GM23338 (cell line): Measurements from ENCODE around the gene AP1B1. TPM values are rescaled to one million over a fixed set of nuclear protein-coding genes. Genes with fewer than 3 reads are reported as not detected.

Experiments
- ATAC-seq: fragments of 200-7000 bp; cut with Tn5 transposase; 3 replicates; pipeline ENCODE4 v1.9.1; 2020
- DNase-seq: peaks from one replicate; pipeline ENCODE4 v3.0.0-alpha.2; 2015; ENCODE audit warnings: low spot score
- H2AFZ ChIP-seq: fragments of 200-600 bp; sonication (generic); 2 replicates; pipeline ENCODE4 v1.8.0; 2016; ENCODE audit warnings: antibody characterized with exemption, mild to moderate bottlenecking, moderate library complexity
- H3F3A ChIP-seq: fragments of 200-600 bp; sonication (generic); replicated peaks from 2 replicates; pipeline ENCODE4 v1.8.0; 2017; ENCODE audit warnings: antibody characterized with exemption, mixed run types, low read depth
- H3K27ac ChIP-seq: fragments of 200-600 bp; sonication (generic); 2 replicates; pipeline ENCODE4 v1.6.1; 2016; ENCODE audit warnings: low read depth
- H3K27me3 ChIP-seq: fragments of 200-600 bp; sonication (generic); 2 replicates; pipeline ENCODE4 v1.8.0; 2016; ENCODE audit warnings: mild to moderate bottlenecking, mixed run types, moderate library complexity; ENCODE audit not compliant: insufficient read depth
- H3K36me3 ChIP-seq: fragments of 200-600 bp; sonication (generic); 2 replicates; pipeline ENCODE4 v1.8.0; 2016; ENCODE audit warnings: mild to moderate bottlenecking; ENCODE audit not compliant: insufficient read depth
- H3K4me1 ChIP-seq: fragments of 200-600 bp; sonication (generic); 2 replicates; pipeline ENCODE4 v1.8.0; 2016; ENCODE audit warnings: mild to moderate bottlenecking, moderate library complexity; ENCODE audit not compliant: insufficient read depth
- H3K4me2 ChIP-seq: fragments of 200-600 bp; sonication (generic); 2 replicates; pipeline ENCODE4 v1.7.1; 2017; ENCODE audit warnings: mixed run types
- H3K4me3 ChIP-seq: fragments of 200-600 bp; sonication (generic); 2 replicates; pipeline ENCODE4 v1.6.1; 2016; ENCODE audit warnings: mixed run types
- H3K79me2 ChIP-seq: fragments of 200-600 bp; sonication (generic); replicated peaks from 2 replicates; pipeline ENCODE4 v1.8.0; 2017; ENCODE audit warnings: mild to moderate bottlenecking; ENCODE audit not compliant: insufficient read depth
- H3K9me2 ChIP-seq: fragments of 200-600 bp; sonication (generic); 2 replicates; pipeline ENCODE4 v1.8.0; 2017; ENCODE audit not compliant: insufficient read depth
- H4K20me1 ChIP-seq: fragments of 200-600 bp; sonication (generic); replicated peaks from 2 replicates; pipeline ENCODE4 v1.8.0; 2017; ENCODE audit warnings: mild to moderate bottlenecking; ENCODE audit not compliant: insufficient read depth
- H3K27ac Mint-ChIP-seq: 2 replicates; pipeline ENCODE4 v1.8.0; 2020; ENCODE audit warnings: inconsistent platforms, mild to moderate bottlenecking, moderate library complexity, mixed read lengths
- H3K27me3 Mint-ChIP-seq: 3 replicates; pipeline ENCODE4 v1.8.0; 2022; ENCODE audit warnings: low read depth, mild to moderate bottlenecking, moderate library complexity, mixed read lengths, inconsistent platforms; ENCODE audit not compliant: insufficient read depth, poor library complexity
- H3K36me3 Mint-ChIP-seq: 3 replicates; pipeline ENCODE4 v1.8.0; 2021; ENCODE audit warnings: low read depth, mild to moderate bottlenecking, inconsistent platforms, moderate library complexity, mixed read lengths
- H3K4me1 Mint-ChIP-seq: 3 replicates; pipeline ENCODE4 v1.8.0; 2020; ENCODE audit warnings: mild to moderate bottlenecking, inconsistent platforms, mixed read lengths
- H3K4me3 Mint-ChIP-seq: 3 replicates; pipeline ENCODE4 v1.8.0; 2021; ENCODE audit warnings: moderate library complexity, mild to moderate bottlenecking, inconsistent platforms, mixed read lengths
- H3K9me3 Mint-ChIP-seq: 3 replicates; pipeline ENCODE4 v1.8.0; 2020; ENCODE audit warnings: moderate library complexity, mild to moderate bottlenecking, inconsistent platforms, mixed read lengths
- CREB1 ChIP-seq: fragments of 250-450 bp; sonication (Bioruptor Pico); IDR thresholded peaks from 2 replicates; pipeline ENCODE4 v1.5.0; 2020; ENCODE audit warnings: low read depth, mild to moderate bottlenecking, moderate library complexity
- CTCF ChIP-seq, 2 experiments: fragments of 200-600 bp in 1 of 2; sonication (generic) in 1 of 2; conservative IDR thresholded peaks; 2 replicates each; pipeline versions ENCODE4 v1.5.1 to v1.6.1; 2016 to 2017; ENCODE audit warnings: antibody characterized with exemption in 2 of 2, low read depth in 2 of 2, mild to moderate bottlenecking in 2 of 2, moderate library complexity in 1 of 2
- EZH2 ChIP-seq: fragments of 200-600 bp; sonication (generic); IDR thresholded peaks from one replicate; pipeline ENCODE4 v1.8.0; 2017; ENCODE audit warnings: antibody characterized with exemption, mild to moderate bottlenecking, low read depth; ENCODE audit not compliant: unreplicated experiment
- EZH2phosphoT487 ChIP-seq: fragments of 200-600 bp; sonication (generic); IDR thresholded peaks from one replicate; pipeline ENCODE4 v1.8.1; 2018; ENCODE audit warnings: antibody characterized with exemption; ENCODE audit not compliant: unreplicated experiment
- JUNB ChIP-seq: IDR thresholded peaks from one replicate; pipeline ENCODE4 v1.6.1; 2016; ENCODE audit warnings: antibody characterized with exemption; ENCODE audit not compliant: unreplicated experiment
- NANOG ChIP-seq: IDR thresholded peaks from 2 replicates; pipeline ENCODE4 v1.6.1; 2016; ENCODE audit warnings: antibody characterized with exemption, borderline replicate concordance
- POLR2AphosphoS5 ChIP-seq: IDR thresholded peaks from 2 replicates; pipeline ENCODE4 v1.6.1; 2016; ENCODE audit warnings: antibody characterized with exemption, low read depth
- STAT1 ChIP-seq: IDR thresholded peaks from one replicate; pipeline ENCODE4 v1.6.1; 2016; ENCODE audit warnings: antibody characterized with exemption; ENCODE audit not compliant: unreplicated experiment
- ZNF114 ChIP-seq: fragments of 250-450 bp; sonication (Bioruptor Pico); IDR thresholded peaks from 2 replicates; pipeline ENCODE4 v1.5.0; 2020; ENCODE audit warnings: mild to moderate bottlenecking, moderate library complexity
- ZNF331 ChIP-seq: fragments of 250-450 bp; sonication (Bioruptor Pico); IDR thresholded peaks from 2 replicates; pipeline ENCODE4 v1.5.0; 2020; ENCODE audit warnings: low read depth, mild to moderate bottlenecking, moderate library complexity
- ZNF462 ChIP-seq: fragments of 250-450 bp; sonication (Bioruptor Pico); IDR thresholded peaks from 2 replicates; pipeline ENCODE4 v1.5.0; 2020; ENCODE audit warnings: mild to moderate bottlenecking, moderate library complexity
- polyA plus RNA-seq: library from polyadenylated mRNA; unstranded; fragments of >200 nt; fragmentation: Nextera tagmentation; extraction: Ambion mirVana; gene quantifications from 2 replicates; pipeline ENCODE4 v1.2.1, GENCODE V29; 2016
- total RNA-seq: library from RNA; depleted of rRNA; stranded (reverse); fragments of >200 nt; shearing (Covaris generic); gene quantifications from 2 replicates; pipeline ENCODE4 v1.2.3, GENCODE V29; 2014
- TF ChIP-seq, protein P1 (sequence below): IDR thresholded peaks from one replicate; pipeline ENCODE4 v1.6.1; 2018; ENCODE audit warnings: antibody characterized with exemption; ENCODE audit not compliant: unreplicated experiment
- TF ChIP-seq, protein P2 (sequence below): IDR thresholded peaks from 2 replicates; pipeline ENCODE4 v1.6.1; 2016; ENCODE audit warnings: antibody characterized with exemption

AP1B1 gene
- total and polyA plus RNA-seq, 2 experiments from 2014 or later, result 19.5 to 74.4 TPM

DNA sequence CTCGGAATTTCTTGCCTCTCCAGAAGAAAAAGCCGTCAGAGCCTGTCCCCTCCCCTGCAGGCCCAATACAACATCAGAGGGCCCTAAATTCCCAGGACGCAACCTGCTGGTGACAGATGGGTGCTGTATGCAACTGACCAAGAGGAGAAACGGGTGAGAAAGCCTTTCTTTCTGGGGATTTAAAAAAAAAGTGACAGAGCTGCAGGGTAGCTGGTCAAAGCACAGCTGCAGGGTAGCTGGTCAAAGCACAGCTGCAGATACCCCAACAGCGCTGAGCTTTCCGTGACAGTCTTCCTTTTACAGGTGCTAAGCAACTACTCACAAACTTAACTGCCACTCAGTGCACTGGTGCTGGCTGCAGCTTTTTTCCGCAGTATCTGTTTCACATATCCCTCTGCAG, 17.8 kb downstream of the AP1B1 start:
- Histone ChIP-seq H3K27me3 (no peaks in the 10 kb centered on the region), H3K4me1 (peaks cover 29% of the 10 kb centered on the region), H3K4me2 (no peak overlapping the region), H3K4me3 (no peak overlapping the region), H3K27ac (peak overlapping the region; percentile 29), H4K20me1 (peaks cover 9% of the 10 kb centered on the region), H3K9me2 (no peaks in the 10 kb centered on the region), H3K36me3 (no peaks in the 10 kb centered on the region; the same call in 1 of the 2 replicates), H3F3A (peaks cover 8% of the 10 kb centered on the region), H2AFZ (no peak overlapping the region), H3K79me2 (peaks cover 13% of the 10 kb centered on the region)
- Mint-ChIP-seq H3K36me3 (peaks cover 11% of the 10 kb centered on the region; the same call in 2 of the 3 replicates), H3K4me3 (no peak overlapping the region), H3K27me3 (peaks cover 8% of the 10 kb centered on the region), H3K27ac (no peak overlapping the region), H3K9me3 (no peaks in the 10 kb centered on the region), H3K4me1 (peaks cover 39% of the 10 kb centered on the region)
- DNase-seq (peak; percentile 66), ATAC-seq (peak; percentile 66)
- TF ChIP-seq, protein P1, sequence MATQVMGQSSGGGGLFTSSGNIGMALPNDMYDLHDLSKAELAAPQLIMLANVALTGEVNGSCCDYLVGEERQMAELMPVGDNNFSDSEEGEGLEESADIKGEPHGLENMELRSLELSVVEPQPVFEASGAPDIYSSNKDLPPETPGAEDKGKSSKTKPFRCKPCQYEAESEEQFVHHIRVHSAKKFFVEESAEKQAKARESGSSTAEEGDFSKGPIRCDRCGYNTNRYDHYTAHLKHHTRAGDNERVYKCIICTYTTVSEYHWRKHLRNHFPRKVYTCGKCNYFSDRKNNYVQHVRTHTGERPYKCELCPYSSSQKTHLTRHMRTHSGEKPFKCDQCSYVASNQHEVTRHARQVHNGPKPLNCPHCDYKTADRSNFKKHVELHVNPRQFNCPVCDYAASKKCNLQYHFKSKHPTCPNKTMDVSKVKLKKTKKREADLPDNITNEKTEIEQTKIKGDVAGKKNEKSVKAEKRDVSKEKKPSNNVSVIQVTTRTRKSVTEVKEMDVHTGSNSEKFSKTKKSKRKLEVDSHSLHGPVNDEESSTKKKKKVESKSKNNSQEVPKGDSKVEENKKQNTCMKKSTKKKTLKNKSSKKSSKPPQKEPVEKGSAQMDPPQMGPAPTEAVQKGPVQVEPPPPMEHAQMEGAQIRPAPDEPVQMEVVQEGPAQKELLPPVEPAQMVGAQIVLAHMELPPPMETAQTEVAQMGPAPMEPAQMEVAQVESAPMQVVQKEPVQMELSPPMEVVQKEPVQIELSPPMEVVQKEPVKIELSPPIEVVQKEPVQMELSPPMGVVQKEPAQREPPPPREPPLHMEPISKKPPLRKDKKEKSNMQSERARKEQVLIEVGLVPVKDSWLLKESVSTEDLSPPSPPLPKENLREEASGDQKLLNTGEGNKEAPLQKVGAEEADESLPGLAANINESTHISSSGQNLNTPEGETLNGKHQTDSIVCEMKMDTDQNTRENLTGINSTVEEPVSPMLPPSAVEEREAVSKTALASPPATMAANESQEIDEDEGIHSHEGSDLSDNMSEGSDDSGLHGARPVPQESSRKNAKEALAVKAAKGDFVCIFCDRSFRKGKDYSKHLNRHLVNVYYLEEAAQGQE, result no peak
- no peak for TF ChIP-seq EZH2phosphoT487
- no peak for TF ChIP-seq ZNF114 (CRISPR knock-in tag)
- TF ChIP-seq ZNF462 (CRISPR knock-in tag), result no peak
- TF ChIP-seq STAT1, result no peak
- TF ChIP-seq, protein P2, sequence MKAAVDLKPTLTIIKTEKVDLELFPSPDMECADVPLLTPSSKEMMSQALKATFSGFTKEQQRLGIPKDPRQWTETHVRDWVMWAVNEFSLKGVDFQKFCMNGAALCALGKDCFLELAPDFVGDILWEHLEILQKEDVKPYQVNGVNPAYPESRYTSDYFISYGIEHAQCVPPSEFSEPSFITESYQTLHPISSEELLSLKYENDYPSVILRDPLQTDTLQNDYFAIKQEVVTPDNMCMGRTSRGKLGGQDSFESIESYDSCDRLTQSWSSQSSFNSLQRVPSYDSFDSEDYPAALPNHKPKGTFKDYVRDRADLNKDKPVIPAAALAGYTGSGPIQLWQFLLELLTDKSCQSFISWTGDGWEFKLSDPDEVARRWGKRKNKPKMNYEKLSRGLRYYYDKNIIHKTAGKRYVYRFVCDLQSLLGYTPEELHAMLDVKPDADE, result no peak
- no peak for TF ChIP-seq ZNF331 (CRISPR knock-in tag)
- TF ChIP-seq CREB1 (CRISPR knock-in tag), result no peak
- no peak for TF ChIP-seq POLR2AphosphoS5
- TF ChIP-seq NANOG, result no peak
- TF ChIP-seq CTCF (conservative IDR thresholded peaks at IDR 0.05; ENCODE audit: low read depth in 2 of 2), result no peak
- no peak for TF ChIP-seq JUNB
- TF ChIP-seq EZH2, result no peak
